Neuronal stem cell (in vitro differentiated cells): ENCODE data around the gene VPS8.
"Not testable (repeated sequence)": the region's sequence is repeated elsewhere in the genome, so short reads cannot be mapped to it uniquely, and the experiment has no call there.

Experiments
- DNase-seq: peaks from one replicate; pipeline ENCODE4 v3.0.0-alpha.2; 2013; ENCODE audit warnings: low spot score
- H2AFZ ChIP-seq: one replicate; pipeline ENCODE4 v1.6.1; 2013; ENCODE audit warnings: mild to moderate bottlenecking, low read length, inconsistent platforms
- H2AK5ac ChIP-seq: 2 replicates; pipeline ENCODE4 v1.6.1; 2013; ENCODE audit warnings: low read depth, mild to moderate bottlenecking, inconsistent platforms, low read length, moderate library complexity, mixed read lengths
- H2BK120ac ChIP-seq: 2 replicates; pipeline ENCODE4 v1.6.1; 2013; ENCODE audit warnings: low read depth, mild to moderate bottlenecking, inconsistent platforms, low read length, moderate library complexity, mixed read lengths
- H2BK12ac ChIP-seq: one replicate; pipeline ENCODE4 v1.6.1; 2013; ENCODE audit warnings: low read length, inconsistent platforms
- H2BK15ac ChIP-seq: 2 replicates; pipeline ENCODE4 v1.6.1; 2013; ENCODE audit warnings: mild to moderate bottlenecking, low read length, inconsistent platforms, mixed read lengths
- H2BK5ac ChIP-seq: one replicate; pipeline ENCODE4 v1.6.1; 2013; ENCODE audit warnings: inconsistent platforms, mild to moderate bottlenecking, low read length, moderate library complexity
- H3K14ac ChIP-seq: one replicate; pipeline ENCODE4 v1.6.1; 2013; ENCODE audit warnings: low read length, inconsistent platforms
- H3K18ac ChIP-seq: 2 replicates; pipeline ENCODE4 v1.6.1; 2013; ENCODE audit warnings: low read length, inconsistent platforms
- H3K23ac ChIP-seq: 2 replicates; pipeline ENCODE4 v1.6.1; 2013; ENCODE audit warnings: low read depth, mild to moderate bottlenecking, mixed read lengths, low read length, inconsistent platforms; ENCODE audit not compliant: poor library complexity
- H3K27ac ChIP-seq: replicated peaks from 3 replicates; pipeline ENCODE4 v1.5.1; 2013; ENCODE audit warnings: low read length, inconsistent platforms
- H3K27me3 ChIP-seq, 3 experiments: 2 replicates each; pipeline ENCODE4 v1.6.1; 2013; ENCODE audit warnings: low read length in 3 of 3, mild to moderate bottlenecking in 2 of 3, inconsistent platforms in 1 of 3, low read depth in 1 of 3, mixed read lengths in 1 of 3, moderate library complexity in 1 of 3; ENCODE audit not compliant: control insufficient read depth in 3 of 3, insufficient read depth in 3 of 3
- H3K36me3 ChIP-seq, 2 donors: replicated peaks in 1 of 2; 2 replicates each; pipeline ENCODE4 v1.6.1; 2013; ENCODE audit warnings: low read length in 2 of 2; ENCODE audit not compliant: control insufficient read depth in 2 of 2, insufficient read depth in 2 of 2
- H3K4ac ChIP-seq: 2 replicates; pipeline ENCODE4 v1.6.1; 2013; ENCODE audit warnings: inconsistent platforms, mild to moderate bottlenecking, low read length, moderate library complexity
- H3K4me1 ChIP-seq, 2 donors: 1 replicate in 1 of 2; 2 replicates in 1 of 2; pipeline ENCODE4 v1.6.1; 2013; ENCODE audit warnings: low read length in 2 of 2, low read depth in 1 of 2; ENCODE audit not compliant: control insufficient read depth in 2 of 2, insufficient read depth in 1 of 2
- H3K4me2 ChIP-seq: one replicate; pipeline ENCODE4 v1.6.1; 2013; ENCODE audit warnings: mild to moderate bottlenecking, low read length, inconsistent platforms; ENCODE audit not compliant: insufficient read depth, poor library complexity, severe bottlenecking
- H3K4me3 ChIP-seq, 2 donors: 2 replicates each; pipeline ENCODE4 v1.5.1; 2013; ENCODE audit warnings: low read length in 2 of 2, mild to moderate bottlenecking in 2 of 2, inconsistent platforms in 1 of 2, moderate library complexity in 1 of 2
- H3K79me1 ChIP-seq: one replicate; pipeline ENCODE4 v1.6.1; 2013; ENCODE audit warnings: low read depth, mild to moderate bottlenecking, inconsistent platforms, low read length, moderate library complexity
- H3K9ac ChIP-seq: one replicate; pipeline ENCODE4 v1.6.1; 2013; ENCODE audit warnings: mild to moderate bottlenecking, low read depth, low read length, inconsistent platforms; ENCODE audit not compliant: poor library complexity
- H3K9me3 ChIP-seq, 2 donors: replicated peaks in 1 of 2; 2 replicates each; pipeline versions ENCODE3 to v1.6.1; 2013; ENCODE audit warnings: low read length in 2 of 2, mild to moderate bottlenecking in 2 of 2, inconsistent platforms in 1 of 2, low read depth in 1 of 2, mixed read lengths in 1 of 2, moderate library complexity in 1 of 2; ENCODE audit not compliant: control insufficient read depth in 2 of 2, insufficient read depth in 1 of 2
- H4K8ac ChIP-seq: one replicate; pipeline ENCODE4 v1.6.1; 2013; ENCODE audit warnings: low read depth, mild to moderate bottlenecking, inconsistent platforms, low read length, moderate library complexity
- H4K91ac ChIP-seq: one replicate; pipeline ENCODE4 v1.6.1; 2013; ENCODE audit warnings: low read length, low read depth, mild to moderate bottlenecking, inconsistent platforms; ENCODE audit not compliant: poor library complexity
- WGBS, 2 donors: extraction: QIAGEN DNeasy Blood & Tissue Kit; methylation state at CpG; one replicate each; pipeline ENCODE4 v1.1.7; 2013; ENCODE audit warnings: missing lambda C conversion rate in 2 of 2, mixed read lengths in 1 of 2; ENCODE audit not compliant: insufficient read length in 2 of 2, insufficient replicate concordance in 1 of 2; ENCODE audit errors: extremely low coverage in 2 of 2; 5-methylcytosine and 5-hydroxymethylcytosine counted together

Gene VPS8

GRCh38 chr3:184952671-184953070, 140.7 kb downstream of the VPS8 start:
- Histone ChIP-seq H3K9me3 (no peaks in the 10 kb centered on the region), H3K14ac (no peak overlapping the region), H2BK5ac (no peak overlapping the region), H3K23ac (no peak overlapping the region), H2BK120ac (no peak overlapping the region), H2BK12ac (no peak overlapping the region), H3K9ac (no peak overlapping the region), H3K27ac (no peak overlapping the region), H3K4me1 (peaks cover 0 to 8% of the 10 kb centered on the region in 2 donors), H4K8ac (no peak overlapping the region), H3K18ac (no peak overlapping the region), H3K27me3 (no peaks in the 10 kb centered on the region), H3K4ac (no peak overlapping the region), H3K79me1 (no peaks in the 10 kb centered on the region), H2BK15ac (no peak overlapping the region), H2AK5ac (no peak overlapping the region), H3K4me3 (no peak overlapping the region), H4K91ac (no peak overlapping the region), H3K4me2 (no peak overlapping the region), H2AFZ (no peak overlapping the region), H3K36me3 (peaks cover 0 to 1% of the 10 kb centered on the region in 2 donors)
- no peak for DNase-seq
- no CpG with 5 or more reads among the region's 3 CpGs for WGBS, 2 donors

- no peak for DNase-seq
- Histone ChIP-seq H3K9me3 (no peaks in the 10 kb centered on the region), H2BK15ac (no peak overlapping the region), H2BK12ac (no peak overlapping the region), H3K9ac (no peak overlapping the region), H3K4me3 (no peak overlapping the region), H3K27ac (no peak overlapping the region), H3K27me3 (no peaks in the 10 kb centered on the region), H3K4me1 (peaks cover 0 to 8% of the 10 kb centered on the region in 2 donors), H2AK5ac (no peak overlapping the region), H2BK120ac (no peak overlapping the region), H4K91ac (no peak overlapping the region), H4K8ac (no peak overlapping the region), H3K79me1 (no peaks in the 10 kb centered on the region), H3K4ac (no peak overlapping the region), H3K36me3 (peaks cover 0 to 2% of the 10 kb centered on the region in 2 donors), H3K23ac (no peak overlapping the region), H3K18ac (no peak overlapping the region), H2BK5ac (no peak overlapping the region), H2AFZ (no peak overlapping the region), H3K14ac (no peak overlapping the region), H3K4me2 (no peak overlapping the region)
- WGBS, 2 donors, result no CpG with 5 or more reads among the region's 2 CpGs
Measured at GRCh38 chr3:184953401-184953800, 141.4 kb downstream of the VPS8 start.

DNA sequence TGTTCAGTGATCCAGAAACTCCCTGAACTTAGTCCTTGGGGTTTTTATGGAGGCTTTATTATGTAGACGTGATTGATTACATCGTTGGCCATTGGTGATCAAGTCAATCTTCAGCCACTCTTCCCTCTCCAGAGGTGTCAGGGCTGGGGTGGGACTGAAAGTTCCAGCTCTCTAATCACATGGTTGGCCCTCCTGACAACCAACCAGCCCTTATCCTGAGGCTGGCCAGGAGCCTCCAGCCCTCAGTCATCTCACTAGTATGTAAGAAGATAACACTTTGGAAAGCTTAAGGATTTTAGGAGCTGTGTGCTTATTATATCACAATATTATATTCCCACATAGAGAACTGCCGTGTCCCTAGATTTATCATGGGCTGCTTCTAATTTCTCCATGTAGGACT, 142.3 kb downstream of the VPS8 start:
- no peak overlapping the region for H3K4me3 ChIP-seq
- no peak overlapping the region for H4K8ac ChIP-seq
- no peak overlapping the region for H3K23ac ChIP-seq
- peaks cover 0 to 8% of the 10 kb centered on the region in 2 donors for H3K4me1 ChIP-seq
- H2BK120ac ChIP-seq, result no peak overlapping the region
- no peak overlapping the region for H2BK15ac ChIP-seq
- no peak overlapping the region for H2AFZ ChIP-seq
- no peak overlapping the region for H2AK5ac ChIP-seq
- H2BK5ac ChIP-seq, result no peak overlapping the region
- no peak overlapping the region for H3K4ac ChIP-seq
- no peak overlapping the region for H3K9ac ChIP-seq
- DNase-seq, result no peak
- H3K14ac ChIP-seq, result no peak overlapping the region
- no peak overlapping the region for H3K18ac ChIP-seq
- no peak overlapping the region for H3K27ac ChIP-seq
- H4K91ac ChIP-seq, result no peak overlapping the region
- no peaks in the 10 kb centered on the region for H3K27me3 ChIP-seq
- no peaks in the 10 kb centered on the region for H3K79me1 ChIP-seq
- WGBS, 2 donors, result no CpG with 5 or more reads among the region's 3 CpGs
- H2BK12ac ChIP-seq, result no peak overlapping the region
- H3K36me3 ChIP-seq, result peaks cover 0 to 6% of the 10 kb centered on the region in 2 donors
- no peaks in the 10 kb centered on the region for H3K9me3 ChIP-seq
- no peak overlapping the region for H3K4me2 ChIP-seq

DNA sequence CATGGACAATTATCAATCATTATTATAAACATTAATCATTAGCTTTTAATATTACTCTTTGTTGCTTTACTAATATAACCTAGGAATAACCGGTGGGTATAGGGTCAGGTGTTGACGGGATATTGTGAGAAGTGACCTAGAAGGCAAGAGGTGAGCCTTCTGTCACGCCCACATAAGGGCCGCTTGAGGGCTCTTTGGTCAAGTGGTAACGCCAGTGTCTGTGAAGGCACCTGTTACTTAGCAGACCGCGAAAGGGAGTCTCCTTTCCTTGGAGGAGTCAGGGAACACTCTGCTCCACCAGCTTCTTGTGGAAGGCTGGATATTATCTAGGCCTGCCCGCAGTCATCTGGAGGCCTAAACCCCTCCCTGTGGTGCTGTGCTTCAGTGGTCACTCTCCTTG, 142.9 kb downstream of the VPS8 start:
- not testable (repeated sequence) for H3K27ac ChIP-seq, H2BK12ac ChIP-seq, H3K79me1 ChIP-seq, H2AK5ac ChIP-seq, H3K23ac ChIP-seq, H2BK15ac ChIP-seq, H3K4me3 ChIP-seq, H4K91ac ChIP-seq, H4K8ac ChIP-seq, H2BK120ac ChIP-seq, H3K14ac ChIP-seq, H3K27me3 ChIP-seq, H2AFZ ChIP-seq, H3K4me1 ChIP-seq, DNase-seq, H3K4me2 ChIP-seq, H3K9me3 ChIP-seq, H2BK5ac ChIP-seq, H3K18ac ChIP-seq, H3K4ac ChIP-seq, H3K36me3 ChIP-seq, H3K9ac ChIP-seq
- no CpG with 5 or more reads among the region's 8 CpGs for WGBS, 2 donors
